Breast epithelium (tissue), 4 donors: ENCODE results near the gene FMN1. TPM values are rescaled to one million over a fixed set of nuclear protein-coding genes. Genes with fewer than 3 reads are reported as not detected.

ENCODE experiments used
- DNase-seq, 2 donors: peaks; one replicate each; pipeline ENCODE4 v3.0.0-alpha.2; 2019; ENCODE audit warnings: low spot score in 2 of 2
- H3K27ac ChIP-seq, 2 donors: fragments of 200-600 bp; sonication (generic) in 1 of 2; one replicate each; pipeline ENCODE4 v1.5.1; 2016 to 2019; ENCODE audit warnings: mild to moderate bottlenecking in 1 of 2
- H3K27me3 ChIP-seq, 2 donors: fragments of 200-600 bp; sonication (generic) in 1 of 2; one replicate each; pipeline versions ENCODE4 v1.5.1 to v1.6.0; 2017 to 2019; ENCODE audit warnings: control low read depth in 1 of 2, mild to moderate bottlenecking in 1 of 2
- H3K36me3 ChIP-seq: fragments of 200-600 bp; one replicate; pipeline ENCODE4 v1.5.1; 2019
- H3K4me1 ChIP-seq, 2 donors: fragments of 200-600 bp; sonication (generic); one replicate each; pipeline ENCODE4 v1.5.1; 2016 to 2019; ENCODE audit warnings: control low read depth in 1 of 2
- H3K4me3 ChIP-seq, 3 donors: fragments of 200-600 bp; sonication (generic); 1 replicate in 2 of 3; 2 replicates in 1 of 3; pipeline ENCODE4 v1.5.1; 2016 to 2019; ENCODE audit warnings: mild to moderate bottlenecking in 3 of 3, moderate library complexity in 2 of 3
- H3K9me3 ChIP-seq, 2 donors: fragments of 200-600 bp; sonication (generic) in 1 of 2; one replicate each; pipeline ENCODE4 v1.5.1; 2016 to 2019; ENCODE audit warnings: control low read depth in 1 of 2
- CTCF ChIP-seq, 3 donors: fragments of 450-650 bp; IDR thresholded peaks; one replicate each; pipeline ENCODE4 v1.5.1; 2016 to 2017; ENCODE audit warnings: antibody characterized with exemption in 3 of 3, mild to moderate bottlenecking in 3 of 3, moderate library complexity in 3 of 3
- POLR2A ChIP-seq: fragments of 450-650 bp; IDR thresholded peaks from one replicate; pipeline ENCODE4 v1.6.1; 2016; ENCODE audit warnings: antibody characterized with exemption, mild to moderate bottlenecking, moderate library complexity
- POLR2AphosphoS5 ChIP-seq, 3 donors: sonication (generic); formaldehyde crosslinking; IDR thresholded peaks; one replicate each; pipeline ENCODE4 v1.6.1; 2017; ENCODE audit warnings: antibody characterized with exemption in 3 of 3
- intact Hi-C: fragments of 100-400 bp; cut with DNase I; formaldehyde crosslinking; loops from one replicate; pipeline ENCODE4 v1.15.1; 2023; ENCODE audit warnings: low total_unique reads
- total RNA-seq, 3 donors: library from RNA; depleted of rRNA; stranded (reverse); fragments of >200 nt; gene quantifications; one replicate each; pipeline ENCODE4 v1.1.0, GENCODE V29; 2016

FMN1 gene
- total RNA-seq, 3 donors from 2014 or later = 33.1 to 56.8 (median 50.7) TPM

GRCh38 chr15:32736701-32737061, 457.8 kb downstream of the FMN1 start:
- DNase-seq = no peak
- H3K27me3 ChIP-seq = no peaks in the 10 kb centered on the region
- H3K36me3 ChIP-seq = no peaks in the 10 kb centered on the region
- H3K9me3 ChIP-seq = peaks cover 3 to 24% of the 10 kb centered on the region in 2 donors
- TF ChIP-seq POLR2AphosphoS5 (IDR thresholded peaks at IDR 0.05) (no peak), POLR2A (no peak), CTCF (IDR thresholded peaks at IDR 0.05) (no peak)
- no peak overlapping the region for H3K4me3 ChIP-seq
- H3K4me1 ChIP-seq = no peaks in the 10 kb centered on the region
- no peak overlapping the region for H3K27ac ChIP-seq
- intact Hi-C loops = no loop called here

DNA sequence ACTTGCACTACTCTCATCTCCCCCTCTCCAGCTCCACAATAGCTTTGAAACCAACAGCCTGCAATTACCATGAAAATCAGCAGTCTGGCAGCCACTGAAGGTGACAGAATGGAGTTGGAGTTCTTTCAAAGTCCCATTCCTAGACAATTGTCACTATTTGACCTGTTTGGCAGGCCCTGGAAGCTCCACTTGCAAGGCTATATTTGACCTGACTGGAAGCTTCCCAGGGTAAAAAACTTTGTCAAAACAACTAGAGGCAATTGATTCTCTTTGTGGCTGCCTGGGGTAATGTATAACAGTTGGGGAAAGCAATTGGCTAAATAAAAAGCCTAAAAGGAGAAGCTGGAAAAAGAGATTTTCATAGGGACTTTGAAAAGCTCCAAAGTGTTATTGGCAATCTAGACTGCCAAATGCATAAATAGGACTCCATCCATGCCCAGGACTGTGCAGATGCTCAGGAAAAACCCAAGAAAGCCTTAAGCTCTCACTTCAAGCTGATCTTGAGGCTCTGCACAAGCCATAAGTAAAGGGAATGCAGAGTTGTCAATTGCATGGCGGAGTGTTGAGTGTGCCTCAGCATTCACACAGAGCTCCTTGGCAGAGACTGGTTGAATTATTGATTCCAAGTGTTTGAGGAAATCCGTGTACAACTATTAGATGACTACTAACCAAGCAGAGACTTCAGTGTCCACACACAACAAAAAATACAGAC, 458.4 kb downstream of the FMN1 start:
- intact Hi-C loops = no loop called here

GRCh38 chr15:32733281-32733680, 461.2 kb downstream of the FMN1 start:
- TF ChIP-seq POLR2A (no peak), POLR2AphosphoS5 (IDR thresholded peaks at IDR 0.05) (no peak)
- Histone ChIP-seq H3K4me1 (no peaks in the 10 kb centered on the region), H3K9me3 (peaks cover 0 to 3% of the 10 kb centered on the region in 2 donors), H3K36me3 (no peaks in the 10 kb centered on the region), H3K27ac (no peak overlapping the region), H3K27me3 (no peaks in the 10 kb centered on the region), H3K4me3 (no peak overlapping the region)
- no peak for DNase-seq
- intact Hi-C loops = no loop called here

More for the DNA sequence above, 458.4 kb downstream of the FMN1 start:
- H3K4me3 ChIP-seq = no peak overlapping the region
- H3K4me1 ChIP-seq = no peaks in the 10 kb centered on the region
- peaks cover 3 to 19% of the 10 kb centered on the region in 2 donors for H3K9me3 ChIP-seq
- no peak overlapping the region for H3K27ac ChIP-seq
- DNase-seq = no peak
- H3K27me3 ChIP-seq = no peaks in the 10 kb centered on the region
- no peaks in the 10 kb centered on the region for H3K36me3 ChIP-seq
- TF ChIP-seq CTCF (IDR thresholded peaks at IDR 0.05) (no peak), POLR2A (no peak), POLR2AphosphoS5 (IDR thresholded peaks at IDR 0.05) (no peak)

- Histone ChIP-seq H3K27me3 (no peaks in the 10 kb centered on the region), H3K4me3 (no peak overlapping the region), H3K4me1 (no peaks in the 10 kb centered on the region), H3K27ac (no peak overlapping the region), H3K36me3 (no peaks in the 10 kb centered on the region), H3K9me3 (peaks cover 0 to 7% of the 10 kb centered on the region in 2 donors)
- intact Hi-C loops = no loop called here
- no peak for TF ChIP-seq CTCF (IDR thresholded peaks at IDR 0.05)
- DNase-seq = no peak
Observed at GRCh38 chr15:32732574-32733157, 461.8 kb downstream of the FMN1 start.

GRCh38 chr15:32730677-32731654, 463.5 kb downstream of the FMN1 start:
- no peak overlapping the region for H3K4me3 ChIP-seq
- intact Hi-C loops = no loop called here
- DNase-seq = no peak
- H3K27me3 ChIP-seq = no peaks in the 10 kb centered on the region
- H3K36me3 ChIP-seq = no peaks in the 10 kb centered on the region
- H3K9me3 ChIP-seq = peaks cover 0 to 7% of the 10 kb centered on the region in 2 donors
- TF ChIP-seq CTCF (IDR thresholded peaks at IDR 0.05) (no peak), POLR2A (no peak), POLR2AphosphoS5 (IDR thresholded peaks at IDR 0.05) (no peak)
- H3K4me1 ChIP-seq = no peaks in the 10 kb centered on the region
- no peak overlapping the region for H3K27ac ChIP-seq
